ENCODE data around the gene HDAC8.

Gene HDAC8

DNA sequence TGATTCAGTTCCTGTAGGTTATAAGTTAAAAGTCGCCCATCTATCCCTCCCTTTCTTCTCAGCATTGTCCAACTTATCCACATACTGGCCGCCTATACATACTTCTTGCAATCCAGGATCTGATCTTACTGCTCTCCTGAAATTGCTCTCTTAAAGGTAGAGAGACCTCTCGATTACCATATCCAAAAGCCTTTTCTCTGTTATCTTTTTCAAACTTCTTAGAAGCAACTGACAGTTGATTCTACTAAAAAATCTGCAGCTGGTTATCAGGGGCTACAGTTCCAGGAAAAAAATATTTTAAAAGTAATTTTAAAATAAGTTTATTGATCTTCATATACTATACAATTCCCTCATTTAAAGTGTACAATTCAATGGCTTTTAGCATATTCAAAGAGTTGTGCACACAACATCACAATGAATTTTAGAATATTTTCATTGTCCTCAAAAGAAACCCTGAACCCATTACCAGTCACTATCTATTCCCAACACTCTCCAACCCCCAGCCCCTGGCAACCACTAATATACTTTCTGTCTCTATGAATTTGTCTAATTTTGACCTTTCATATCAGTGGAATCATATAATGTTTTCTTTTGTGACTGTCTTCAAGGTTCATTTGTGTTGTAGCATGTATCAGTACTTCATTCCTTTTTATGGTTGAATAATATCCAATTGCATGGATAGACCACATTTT, 102.0 kb downstream of the HDAC8 start:
- TF ChIP-seq, protein P1, sequence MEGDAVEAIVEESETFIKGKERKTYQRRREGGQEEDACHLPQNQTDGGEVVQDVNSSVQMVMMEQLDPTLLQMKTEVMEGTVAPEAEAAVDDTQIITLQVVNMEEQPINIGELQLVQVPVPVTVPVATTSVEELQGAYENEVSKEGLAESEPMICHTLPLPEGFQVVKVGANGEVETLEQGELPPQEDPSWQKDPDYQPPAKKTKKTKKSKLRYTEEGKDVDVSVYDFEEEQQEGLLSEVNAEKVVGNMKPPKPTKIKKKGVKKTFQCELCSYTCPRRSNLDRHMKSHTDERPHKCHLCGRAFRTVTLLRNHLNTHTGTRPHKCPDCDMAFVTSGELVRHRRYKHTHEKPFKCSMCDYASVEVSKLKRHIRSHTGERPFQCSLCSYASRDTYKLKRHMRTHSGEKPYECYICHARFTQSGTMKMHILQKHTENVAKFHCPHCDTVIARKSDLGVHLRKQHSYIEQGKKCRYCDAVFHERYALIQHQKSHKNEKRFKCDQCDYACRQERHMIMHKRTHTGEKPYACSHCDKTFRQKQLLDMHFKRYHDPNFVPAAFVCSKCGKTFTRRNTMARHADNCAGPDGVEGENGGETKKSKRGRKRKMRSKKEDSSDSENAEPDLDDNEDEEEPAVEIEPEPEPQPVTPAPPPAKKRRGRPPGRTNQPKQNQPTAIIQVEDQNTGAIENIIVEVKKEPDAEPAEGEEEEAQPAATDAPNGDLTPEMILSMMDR (conservative IDR thresholded peaks at IDR 0.05), result no peak
- TF ChIP-seq ZFX (IDR thresholded peaks at IDR 0.05), result no peak
- H3K27ac ChIP-seq, result no peak overlapping the region

DNA sequence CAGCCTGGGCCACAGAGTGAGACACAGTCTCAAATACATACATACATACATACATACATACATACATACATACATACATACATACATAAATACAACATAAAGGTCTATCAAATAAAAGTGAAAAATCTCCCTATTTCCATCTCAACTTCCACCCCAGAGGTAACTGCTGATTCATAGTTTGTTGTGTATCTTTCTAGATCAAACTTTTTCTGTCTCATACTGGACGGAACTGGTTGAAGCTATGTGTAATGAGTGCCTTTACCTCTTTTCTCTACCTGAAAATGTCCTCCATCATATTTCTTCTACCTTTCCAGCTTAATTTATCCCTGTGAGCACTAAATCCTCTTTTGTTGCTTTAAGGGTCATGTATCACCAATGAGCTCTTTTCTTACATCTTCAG, 102.5 kb downstream of the HDAC8 start:
- no peak overlapping the region for H3K27ac ChIP-seq
- TF ChIP-seq, protein P1 (conservative IDR thresholded peaks at IDR 0.05), result no peak
- TF ChIP-seq ZFX (IDR thresholded peaks at IDR 0.05), result no peak

DNA sequence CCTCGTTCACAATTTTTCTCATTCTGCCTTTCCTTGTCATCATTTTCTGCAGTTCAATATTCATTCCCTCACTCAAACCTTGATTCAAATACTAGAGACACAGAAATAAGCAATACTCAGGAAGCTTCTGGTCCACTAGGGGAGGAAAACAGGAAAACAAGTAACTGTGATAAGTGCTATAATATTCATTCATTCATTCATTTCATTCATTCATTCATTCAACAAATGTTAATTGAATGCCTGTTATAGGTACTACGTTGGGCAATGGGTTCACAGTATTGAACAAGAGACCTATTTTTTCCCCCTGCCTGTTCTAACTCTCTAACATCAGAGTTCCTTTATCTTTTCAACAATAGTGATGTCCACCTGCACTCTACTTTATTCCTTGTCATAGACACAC, 104.0 kb downstream of the HDAC8 start:
- TF ChIP-seq ZFX (IDR thresholded peaks at IDR 0.05), result no peak
- TF ChIP-seq, protein P1 (conservative IDR thresholded peaks at IDR 0.05), result no peak
- H3K27ac ChIP-seq, result no peak overlapping the region

DNA sequence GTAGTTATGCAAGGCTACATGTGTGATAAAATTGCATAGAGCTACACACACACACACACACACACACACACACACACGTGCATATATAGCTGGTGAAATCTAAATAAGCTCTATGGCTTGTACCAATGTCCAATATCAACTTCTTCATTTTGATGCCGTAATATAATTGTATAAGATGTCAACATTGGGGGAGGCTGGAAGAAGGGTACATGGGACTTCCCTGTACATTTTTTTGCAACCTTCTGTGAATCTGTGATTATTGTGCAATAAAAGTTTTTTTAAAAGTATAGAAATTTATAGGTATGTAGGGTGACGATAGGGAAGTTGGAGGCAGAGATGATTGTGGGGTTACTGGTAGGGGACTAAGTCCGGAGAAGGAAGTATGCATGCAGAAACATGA, 105.5 kb downstream of the HDAC8 start:
- TF ChIP-seq, protein P1 (conservative IDR thresholded peaks at IDR 0.05), result no peak
- no peak for TF ChIP-seq ZFX (IDR thresholded peaks at IDR 0.05)
- H3K27ac ChIP-seq, result no peak overlapping the region

DNA sequence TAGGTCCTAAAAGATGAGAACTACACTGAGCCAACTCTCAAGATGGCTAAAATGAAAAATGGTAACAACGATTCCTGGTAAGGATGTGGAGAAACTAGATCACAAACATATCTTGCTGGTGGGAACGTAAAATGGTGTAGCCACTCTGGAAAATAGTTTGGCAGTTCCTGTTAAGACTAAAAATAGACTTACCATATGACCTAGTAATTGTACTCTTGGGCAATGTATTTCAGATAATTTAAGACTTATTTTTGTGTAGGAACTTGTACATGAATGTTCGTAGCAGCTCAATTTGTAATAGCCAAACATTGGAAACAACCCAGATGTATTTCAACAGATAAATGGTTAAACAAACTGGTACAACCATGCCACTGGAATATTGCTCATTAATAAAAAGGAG, 106.2 kb downstream of the HDAC8 start:
- no peak for TF ChIP-seq ZFX (IDR thresholded peaks at IDR 0.05)
- TF ChIP-seq, protein P1 (conservative IDR thresholded peaks at IDR 0.05), result no peak
- H3K27ac ChIP-seq, result no peak overlapping the region

DNA sequence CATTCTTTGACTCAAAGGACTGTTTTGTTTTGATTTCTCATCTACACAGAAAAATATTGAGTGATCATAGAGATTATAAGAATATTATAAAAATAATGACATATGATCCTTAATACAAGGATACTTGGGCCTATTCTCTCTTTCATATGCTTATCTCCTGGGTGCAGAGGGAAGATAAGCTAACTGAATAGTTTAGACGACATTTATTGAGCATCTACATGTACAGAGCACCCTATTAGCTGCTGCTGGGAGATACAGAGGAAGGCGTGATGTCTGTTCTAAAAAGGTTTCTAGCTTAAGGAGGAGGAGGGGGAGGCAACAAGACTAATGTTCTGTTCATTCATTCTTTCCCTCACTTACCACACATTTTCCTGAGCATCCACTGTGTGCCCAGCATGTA, 106.8 kb downstream of the HDAC8 start:
- TF ChIP-seq ZFX (IDR thresholded peaks at IDR 0.05), result no peak
- TF ChIP-seq, protein P1 (conservative IDR thresholded peaks at IDR 0.05), result no peak
- H3K27ac ChIP-seq, result no peak overlapping the region

DNA sequence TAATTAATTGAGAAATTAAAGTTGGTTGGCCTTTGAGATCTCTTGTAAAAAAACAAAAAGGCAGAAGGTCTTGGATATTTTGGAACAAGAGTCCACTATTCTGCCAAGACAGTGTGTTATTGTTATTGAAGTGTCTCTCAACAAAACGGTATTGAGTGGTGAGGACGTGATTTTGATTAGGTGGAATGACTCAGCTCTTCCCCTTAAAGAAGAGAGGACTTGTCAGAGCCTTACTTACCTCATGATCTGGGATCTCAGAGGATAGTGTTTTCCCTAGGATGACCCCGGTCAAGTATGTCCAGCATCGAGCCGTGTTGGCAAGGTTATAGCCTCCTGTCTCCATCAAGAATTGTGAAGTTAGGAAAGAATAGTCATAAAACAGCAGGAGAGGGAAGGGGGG, 110.9 kb downstream of the HDAC8 start:
- no peak for TF ChIP-seq ZFX (IDR thresholded peaks at IDR 0.05)
- TF ChIP-seq, protein P1 (conservative IDR thresholded peaks at IDR 0.05), result no peak
- H3K27ac ChIP-seq, result no peak overlapping the region

Measured in C4-2B (cell line).